Omental fat pad (tissue), 4 donors: Measurements from ENCODE around the gene INPP4A. TPM values are rescaled to one million over a fixed set of nuclear protein-coding genes. Genes with fewer than 3 reads are reported as not detected.

Source experiments
- ATAC-seq: fragments of 150-250 bp; one replicate; pipeline ENCODE4 v1.9.1; 2016; ENCODE audit warnings: mild to moderate bottlenecking, moderate library complexity; ENCODE audit not compliant: low FRiP score
- DNase-seq: peaks from one replicate; pipeline ENCODE4 v3.0.0-alpha.2; 2019; ENCODE audit warnings: low spot score
- total RNA-seq, 4 donors: library from RNA; depleted of rRNA; stranded (reverse); fragments of >200 nt; gene quantifications; one replicate each; pipeline ENCODE4 v1.1.0, GENCODE V29; 2016
- TF ChIP-seq, protein P1 (sequence below), 3 donors: fragments of 450-650 bp; IDR thresholded peaks; one replicate each; pipeline ENCODE4 v1.5.1; 2016 to 2017; ENCODE audit warnings: antibody characterized with exemption in 3 of 3, mild to moderate bottlenecking in 3 of 3, moderate library complexity in 2 of 3

The INPP4A gene
- total RNA-seq, 4 donors from 2014 or later, result 19.6 to 32.2 (median 28.0) TPM

GRCh38 chr2:98507461-98507860, 62.8 kb downstream of the INPP4A start:
- ATAC-seq, result no peak
- no peak for DNase-seq
- TF ChIP-seq, protein P1, sequence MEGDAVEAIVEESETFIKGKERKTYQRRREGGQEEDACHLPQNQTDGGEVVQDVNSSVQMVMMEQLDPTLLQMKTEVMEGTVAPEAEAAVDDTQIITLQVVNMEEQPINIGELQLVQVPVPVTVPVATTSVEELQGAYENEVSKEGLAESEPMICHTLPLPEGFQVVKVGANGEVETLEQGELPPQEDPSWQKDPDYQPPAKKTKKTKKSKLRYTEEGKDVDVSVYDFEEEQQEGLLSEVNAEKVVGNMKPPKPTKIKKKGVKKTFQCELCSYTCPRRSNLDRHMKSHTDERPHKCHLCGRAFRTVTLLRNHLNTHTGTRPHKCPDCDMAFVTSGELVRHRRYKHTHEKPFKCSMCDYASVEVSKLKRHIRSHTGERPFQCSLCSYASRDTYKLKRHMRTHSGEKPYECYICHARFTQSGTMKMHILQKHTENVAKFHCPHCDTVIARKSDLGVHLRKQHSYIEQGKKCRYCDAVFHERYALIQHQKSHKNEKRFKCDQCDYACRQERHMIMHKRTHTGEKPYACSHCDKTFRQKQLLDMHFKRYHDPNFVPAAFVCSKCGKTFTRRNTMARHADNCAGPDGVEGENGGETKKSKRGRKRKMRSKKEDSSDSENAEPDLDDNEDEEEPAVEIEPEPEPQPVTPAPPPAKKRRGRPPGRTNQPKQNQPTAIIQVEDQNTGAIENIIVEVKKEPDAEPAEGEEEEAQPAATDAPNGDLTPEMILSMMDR (IDR thresholded peaks at IDR 0.05), result no peak

DNA sequence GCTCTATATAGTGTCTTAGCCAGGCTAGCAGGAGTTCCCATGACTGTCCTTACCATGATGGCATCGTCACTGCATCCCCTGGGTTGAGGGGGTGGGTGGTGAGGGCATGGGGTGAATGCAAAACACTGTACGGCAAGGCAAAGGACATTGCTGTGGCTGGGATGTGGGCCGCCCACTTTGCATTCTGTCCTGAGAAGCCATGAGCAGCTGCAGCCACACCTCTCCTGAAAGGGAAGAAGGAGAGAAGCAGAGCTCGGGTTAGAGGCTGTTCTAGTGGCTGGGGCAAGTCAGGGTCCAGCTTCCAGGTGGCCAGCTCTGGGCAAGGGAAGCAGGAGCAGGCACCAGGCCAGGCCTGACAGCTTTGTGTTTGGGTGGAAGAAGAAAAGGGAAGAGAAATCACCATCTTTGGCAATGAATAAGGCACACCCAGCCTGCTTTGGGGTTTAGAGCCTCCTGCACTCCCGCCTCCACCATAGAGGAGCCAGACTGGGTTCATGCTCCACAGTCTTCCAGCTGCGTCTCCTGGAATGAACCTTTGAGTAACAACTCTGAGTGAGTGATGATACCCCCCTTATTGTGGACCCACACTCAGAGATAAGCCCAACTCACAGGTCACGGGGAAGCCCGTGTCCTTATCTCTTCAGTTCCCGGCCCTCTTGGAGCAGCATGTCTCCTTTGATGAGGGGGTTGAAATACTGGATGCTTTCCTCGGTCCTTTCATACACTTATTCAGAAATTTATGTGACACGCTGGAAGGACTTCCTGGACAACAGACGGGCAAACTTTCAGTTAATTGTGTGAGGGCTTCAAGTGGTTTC, 63.4 kb downstream of the INPP4A start:
- TF ChIP-seq, protein P1 (IDR thresholded peaks at IDR 0.05), result no peak
- ATAC-seq, result peak; percentile 16
- no peak for DNase-seq

DNA sequence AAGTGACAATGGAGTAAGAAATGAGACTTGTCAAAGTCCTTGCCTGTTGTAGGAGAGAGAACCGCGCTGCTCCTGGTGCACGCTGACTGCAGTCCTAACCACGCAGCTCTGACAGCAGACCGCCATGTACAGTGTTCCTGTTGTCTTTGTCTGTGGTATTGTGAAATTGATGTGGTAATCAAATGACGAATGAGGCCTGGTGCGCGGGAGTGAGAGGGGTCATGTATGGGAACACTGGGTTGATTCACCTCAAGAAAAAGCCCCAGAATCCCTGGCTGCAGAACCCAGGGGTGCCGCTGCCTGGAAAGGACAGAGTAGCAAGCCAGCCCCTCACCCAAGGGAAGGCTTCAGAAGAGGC, 64.0 kb downstream of the INPP4A start:
- ATAC-seq, result peak; percentile 64
- DNase-seq, result no peak
- TF ChIP-seq, protein P1 (IDR thresholded peaks at IDR 0.05), result no peak

GRCh38 chr2:98509542-98510321, 65.1 kb downstream of the INPP4A start:
- no peak for DNase-seq

GRCh38 chr2:98510322-98510662, 65.6 kb downstream of the INPP4A start:
- TF ChIP-seq, protein P1 (IDR thresholded peaks at IDR 0.05), result no peak
- no peak for ATAC-seq
- no peak for DNase-seq

More at GRCh38 chr2:98509542-98510321, 65.1 kb downstream of the INPP4A start:
- no peak for ATAC-seq
- TF ChIP-seq, protein P1 (IDR thresholded peaks at IDR 0.05), result no peak

DNA sequence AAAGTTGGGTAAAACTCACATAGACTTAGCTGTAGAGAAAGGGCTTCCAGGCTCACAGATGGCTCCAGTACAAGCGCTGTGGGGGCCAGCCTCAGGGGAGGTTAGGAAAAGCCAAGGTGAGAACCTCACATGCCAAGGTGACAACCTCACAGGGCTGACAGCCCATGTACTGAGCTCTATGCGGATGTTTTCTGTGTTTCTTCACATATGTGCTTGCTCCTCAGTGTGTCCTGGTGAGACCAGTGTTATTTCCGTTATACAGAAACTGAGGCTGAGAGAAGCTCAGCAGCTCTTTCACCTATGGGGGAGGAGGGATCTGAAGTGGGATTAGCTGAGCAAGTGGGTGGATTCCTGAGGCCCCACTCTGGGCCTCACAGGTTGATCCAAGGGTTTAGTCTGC, 67.3 kb downstream of the INPP4A start:
- ATAC-seq (no peak), DNase-seq (no peak)
- TF ChIP-seq, protein P1 (IDR thresholded peaks at IDR 0.05), result no peak
